GM19397 (cell line): ENCODE results near the gene SLC36A4.
"Not testable (repeated sequence)": the region's sequence is repeated elsewhere in the genome, so short reads cannot be mapped to it uniquely, and the experiment has no call there.

Source experiments
- ATAC-seq: cut with Tn5 transposase; IDR thresholded peaks from one replicate; pipeline ENCODE4 v1.9.1; 2021; ENCODE audit warnings: mild to moderate bottlenecking, moderate library complexity; ENCODE audit not compliant: unreplicated experiment

SLC36A4 gene

GRCh38 chr11:93197380-93198214 is at the start of gene SLC36A4:
Gene SLC36A4 (minus strand): TSS chr11:93197991. CDS start chr11:93197832, 159 bp downstream.
- ATAC-seq: peak; percentile 93

- ATAC-seq: not testable (repeated sequence)
Observed at GRCh38 chr11:93246790-93247189, 49.0 kb upstream of the SLC36A4 start.

- ATAC-seq: no peak
Observed at GRCh38 chr11:93244018-93244417, 46.2 kb upstream of the SLC36A4 start.

GRCh38 chr11:93239966-93240365 is 42.2 kb upstream of the SLC36A4 start:
- ATAC-seq: no peak

GRCh38 chr11:93238956-93239355 is 41.2 kb upstream of the SLC36A4 start:
- no peak for ATAC-seq

GRCh38 chr11:93236741-93237675 is 39.2 kb upstream of the SLC36A4 start:
- ATAC-seq: peak; percentile 42

GRCh38 chr11:93234602-93235207 is 36.9 kb upstream of the SLC36A4 start:
- ATAC-seq: peak; percentile 93

- no peak for ATAC-seq
Observed at GRCh38 chr11:93229876-93230275, 32.1 kb upstream of the SLC36A4 start.

GRCh38 chr11:93225662-93226061 is 27.9 kb upstream of the SLC36A4 start:
- no peak for ATAC-seq

- ATAC-seq: no peak
Observed at GRCh38 chr11:93221539-93221938, 23.7 kb upstream of the SLC36A4 start.

GRCh38 chr11:93220078-93220477 is 22.3 kb upstream of the SLC36A4 start:
- ATAC-seq: no peak

- no peak for ATAC-seq
Observed at GRCh38 chr11:93219440-93219839, 21.6 kb upstream of the SLC36A4 start.

- ATAC-seq: no peak
Observed at GRCh38 chr11:93216511-93217101, 18.8 kb upstream of the SLC36A4 start.

GRCh38 chr11:93213622-93214021 is 15.8 kb upstream of the SLC36A4 start:
- ATAC-seq: no peak

- ATAC-seq: no peak
Observed at GRCh38 chr11:93212094-93212493, 14.3 kb upstream of the SLC36A4 start.

- ATAC-seq: no peak
Observed at GRCh38 chr11:93209466-93209865, 11.7 kb upstream of the SLC36A4 start.

- no peak for ATAC-seq
Observed at GRCh38 chr11:93208663-93209270, 11.0 kb upstream of the SLC36A4 start.

GRCh38 chr11:93199616-93200015 is 1.8 kb upstream of the SLC36A4 start:
- no peak for ATAC-seq

GRCh38 chr11:93198215-93198845 is 539 bp upstream of the SLC36A4 start:
- no peak for ATAC-seq

GRCh38 chr11:93196816-93197379 is 893 bp downstream of the SLC36A4 start:
- peak; percentile 10 for ATAC-seq
